K562 (cell line): ENCODE results near the gene PPT1. TPM values are rescaled to one million over a fixed set of nuclear protein-coding genes. Genes with fewer than 3 reads are reported as not detected.

Experiments used
- ARHGAP35 ChIP-seq: fragments of 450-650 bp; IDR thresholded peaks from 2 replicates; pipeline ENCODE4 v1.6.1; 2018; ENCODE audit not compliant: partially characterized antibody
- BRF1 ChIP-seq: IDR thresholded peaks from 3 replicates; pipeline ENCODE4 v1.6.1; 2011; ENCODE audit warnings: borderline replicate concordance, mild to moderate bottlenecking; ENCODE audit not compliant: insufficient read length; ENCODE audit errors: extremely low read depth
- ELF4 ChIP-seq: fragments of 450-650 bp; formaldehyde crosslinking; IDR thresholded peaks from 2 replicates; pipeline ENCODE4 v1.4.0; 2022; ENCODE audit warnings: missing genetic modification characterization
- HSF4 ChIP-seq: fragments of 250-450 bp; sonication (Bioruptor Pico); IDR thresholded peaks from 2 replicates; pipeline ENCODE4 v2.1.2; 2022; ENCODE audit warnings: mild to moderate bottlenecking, moderate library complexity, borderline replicate concordance
- IFI16 ChIP-seq: fragments of 250-450 bp; sonication (Bioruptor Pico); IDR thresholded peaks from 2 replicates; pipeline ENCODE4 v2.1.2; 2022; ENCODE audit warnings: mild to moderate bottlenecking, inconsistent platforms
- MBD1 ChIP-seq: fragments of 250-450 bp; sonication (Bioruptor Pico); IDR thresholded peaks from 2 replicates; pipeline ENCODE4 v1.8.0; 2022; ENCODE audit warnings: inconsistent platforms
- MNT ChIP-seq, 2 experiments: fragments of 450-650 bp; conservative IDR thresholded peaks; 2 replicates each; pipeline ENCODE4 v1.6.1; 2017; ENCODE audit warnings: mild to moderate bottlenecking in 2 of 2, moderate library complexity in 2 of 2
- NFXL1 ChIP-seq: fragments of 450-650 bp; formaldehyde crosslinking; IDR thresholded peaks from 2 replicates; pipeline ENCODE4 v1.4.0; 2021; ENCODE audit warnings: mild to moderate bottlenecking
- PML ChIP-seq: IDR thresholded peaks from 2 replicates; pipeline ENCODE4 v1.6.1; 2012; ENCODE audit warnings: low read length, inconsistent platforms
- PPARD ChIP-seq: fragments of 250-450 bp; sonication (Bioruptor Pico); IDR thresholded peaks from 2 replicates; pipeline ENCODE4 v1.8.0; 2022; ENCODE audit warnings: inconsistent platforms, mild to moderate bottlenecking, moderate library complexity
- PRMT5 ChIP-seq: sonication (generic); formaldehyde crosslinking; IDR thresholded peaks from 2 replicates; pipeline ENCODE4 v1.5.0; 2020; ENCODE audit warnings: missing genetic modification reagents
- RBM25 ChIP-seq: fragments of 200-400 bp; formaldehyde crosslinking; IDR thresholded peaks from 2 replicates; pipeline ENCODE4 v1.6.1; 2018; ENCODE audit warnings: low read length, low read depth, moderate library complexity; ENCODE audit not compliant: severe bottlenecking
- RBM34 ChIP-seq: fragments of 200-400 bp; formaldehyde crosslinking; IDR thresholded peaks from 2 replicates; pipeline ENCODE4 v1.6.1; 2018; ENCODE audit warnings: low read length, borderline replicate concordance; ENCODE audit not compliant: insufficient read depth
- TARDBP ChIP-seq: fragments of 450-650 bp; IDR thresholded peaks from 2 replicates; pipeline ENCODE4 v1.6.1; 2016
- ZNF695 ChIP-seq: fragments of 450-650 bp; formaldehyde crosslinking; IDR thresholded peaks from 2 replicates; pipeline ENCODE4 v1.4.0; 2020; ENCODE audit warnings: mild to moderate bottlenecking, moderate library complexity
- polyA plus RNA-seq, 8 experiments: library from polyadenylated mRNA; depleted of rRNA in 4 of 8; stranded (reverse) in 5 of 8; unstranded in 3 of 8; fragments of >200 nt; fragmentation: Nextera tagmentation in 2 of 8; fragmentation: Illumina TruSeq in 1 of 8; extraction: Ambion mirVana in 2 of 8; extraction: Trizol in 1 of 8; gene quantifications; 2 replicates each; pipeline versions ENCODE4 v1.2.1 to v1.2.3, GENCODE V29; 2011 to 2014; ENCODE audit warnings: inconsistent platforms in 1 of 8, missing spikeins in 1 of 8
- total RNA-seq, 7 experiments: library from RNA; depleted of rRNA in 6 of 7; stranded (reverse); fragments of >200 nt in 6 of 7; fragmentation: Illumina TruSeq in 2 of 7; extraction: Trizol in 2 of 7; gene quantifications; 2 replicates each; pipeline versions ENCODE4 v1.2.1 to v1.2.3, GENCODE V29; 2011 to 2021; ENCODE audit warnings: low replicate concordance in 1 of 7
- TF ChIP-seq, protein P1 (sequence below): sonication (generic); formaldehyde crosslinking; IDR thresholded peaks from 2 replicates; pipeline ENCODE4 v1.8.0; 2023; ENCODE audit warnings: missing genetic modification reagents, mild to moderate bottlenecking, borderline replicate concordance
- TF ChIP-seq, protein P2 (sequence below): sonication (generic); formaldehyde crosslinking; IDR thresholded peaks from 2 replicates; pipeline ENCODE4 v1.8.0; 2022; ENCODE audit warnings: mild to moderate bottlenecking, missing genetic modification reagents

The PPT1 gene
- total and polyA plus RNA-seq, 9 of the 15 experiments (the other 6 are each of a cell fraction or from before 2014, with no cell fraction given), result 72.2 to 285 (median 143) TPM

DNA sequence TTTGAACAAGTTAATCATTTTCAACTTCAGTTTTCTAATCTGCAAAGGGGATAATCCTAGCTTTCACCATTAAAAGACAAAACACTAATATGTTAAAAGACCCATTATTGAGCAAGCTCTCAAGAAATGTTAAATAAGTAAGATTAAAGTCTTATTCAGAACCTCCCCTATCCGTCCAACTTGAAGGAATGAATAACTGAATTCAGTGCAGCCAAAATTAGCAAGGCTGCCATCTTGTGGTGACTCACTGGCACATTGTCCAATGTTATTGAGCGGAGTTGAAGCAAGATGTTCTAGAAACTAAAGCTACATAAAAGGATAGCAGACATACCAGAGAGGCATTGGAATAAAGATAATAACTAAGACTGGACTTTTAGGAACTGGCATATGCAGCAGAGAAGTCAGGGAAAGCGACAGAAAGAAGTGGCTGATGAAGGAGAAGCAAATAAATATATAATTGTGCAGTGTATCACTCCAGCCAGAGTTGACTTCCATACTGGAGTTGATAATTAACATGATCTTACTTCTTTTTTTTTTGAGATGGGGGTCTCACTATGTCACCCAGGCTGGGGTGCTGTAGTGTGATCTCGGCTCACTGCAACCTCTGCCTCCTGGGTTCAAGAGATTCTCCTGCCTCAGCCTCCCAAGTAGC is 64.7 kb downstream of the PPT1 start (continued):
- TF ChIP-seq PPARD (CRISPR knock-in tag), result no peak
- TF ChIP-seq NFXL1, result no peak
- no peak for TF ChIP-seq ARHGAP35
- TF ChIP-seq MNT (conservative IDR thresholded peaks at IDR 0.05), result peak in 1 of 2 experiments; percentile 17; a peak in 1 of 4 replicates
- TF ChIP-seq PRMT5 (CRISPR knock-in tag), result no peak
- no peak for TF ChIP-seq BRF1
- TF ChIP-seq, protein P1, sequence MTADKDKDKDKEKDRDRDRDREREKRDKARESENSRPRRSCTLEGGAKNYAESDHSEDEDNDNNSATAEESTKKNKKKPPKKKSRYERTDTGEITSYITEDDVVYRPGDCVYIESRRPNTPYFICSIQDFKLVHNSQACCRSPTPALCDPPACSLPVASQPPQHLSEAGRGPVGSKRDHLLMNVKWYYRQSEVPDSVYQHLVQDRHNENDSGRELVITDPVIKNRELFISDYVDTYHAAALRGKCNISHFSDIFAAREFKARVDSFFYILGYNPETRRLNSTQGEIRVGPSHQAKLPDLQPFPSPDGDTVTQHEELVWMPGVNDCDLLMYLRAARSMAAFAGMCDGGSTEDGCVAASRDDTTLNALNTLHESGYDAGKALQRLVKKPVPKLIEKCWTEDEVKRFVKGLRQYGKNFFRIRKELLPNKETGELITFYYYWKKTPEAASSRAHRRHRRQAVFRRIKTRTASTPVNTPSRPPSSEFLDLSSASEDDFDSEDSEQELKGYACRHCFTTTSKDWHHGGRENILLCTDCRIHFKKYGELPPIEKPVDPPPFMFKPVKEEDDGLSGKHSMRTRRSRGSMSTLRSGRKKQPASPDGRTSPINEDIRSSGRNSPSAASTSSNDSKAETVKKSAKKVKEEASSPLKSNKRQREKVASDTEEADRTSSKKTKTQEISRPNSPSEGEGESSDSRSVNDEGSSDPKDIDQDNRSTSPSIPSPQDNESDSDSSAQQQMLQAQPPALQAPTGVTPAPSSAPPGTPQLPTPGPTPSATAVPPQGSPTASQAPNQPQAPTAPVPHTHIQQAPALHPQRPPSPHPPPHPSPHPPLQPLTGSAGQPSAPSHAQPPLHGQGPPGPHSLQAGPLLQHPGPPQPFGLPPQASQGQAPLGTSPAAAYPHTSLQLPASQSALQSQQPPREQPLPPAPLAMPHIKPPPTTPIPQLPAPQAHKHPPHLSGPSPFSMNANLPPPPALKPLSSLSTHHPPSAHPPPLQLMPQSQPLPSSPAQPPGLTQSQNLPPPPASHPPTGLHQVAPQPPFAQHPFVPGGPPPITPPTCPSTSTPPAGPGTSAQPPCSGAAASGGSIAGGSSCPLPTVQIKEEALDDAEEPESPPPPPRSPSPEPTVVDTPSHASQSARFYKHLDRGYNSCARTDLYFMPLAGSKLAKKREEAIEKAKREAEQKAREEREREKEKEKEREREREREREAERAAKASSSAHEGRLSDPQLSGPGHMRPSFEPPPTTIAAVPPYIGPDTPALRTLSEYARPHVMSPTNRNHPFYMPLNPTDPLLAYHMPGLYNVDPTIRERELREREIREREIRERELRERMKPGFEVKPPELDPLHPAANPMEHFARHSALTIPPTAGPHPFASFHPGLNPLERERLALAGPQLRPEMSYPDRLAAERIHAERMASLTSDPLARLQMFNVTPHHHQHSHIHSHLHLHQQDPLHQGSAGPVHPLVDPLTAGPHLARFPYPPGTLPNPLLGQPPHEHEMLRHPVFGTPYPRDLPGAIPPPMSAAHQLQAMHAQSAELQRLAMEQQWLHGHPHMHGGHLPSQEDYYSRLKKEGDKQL, result no peak
- TF ChIP-seq MBD1 (CRISPR knock-in tag), result no peak
- no peak for TF ChIP-seq ZNF695 (CRISPR knock-in tag)
- TF ChIP-seq TARDBP, result no peak
- no peak for TF ChIP-seq RBM25
- no peak for TF ChIP-seq HSF4
- TF ChIP-seq PML, result no peak
- TF ChIP-seq RBM34, result no peak
- TF ChIP-seq, protein P2, sequence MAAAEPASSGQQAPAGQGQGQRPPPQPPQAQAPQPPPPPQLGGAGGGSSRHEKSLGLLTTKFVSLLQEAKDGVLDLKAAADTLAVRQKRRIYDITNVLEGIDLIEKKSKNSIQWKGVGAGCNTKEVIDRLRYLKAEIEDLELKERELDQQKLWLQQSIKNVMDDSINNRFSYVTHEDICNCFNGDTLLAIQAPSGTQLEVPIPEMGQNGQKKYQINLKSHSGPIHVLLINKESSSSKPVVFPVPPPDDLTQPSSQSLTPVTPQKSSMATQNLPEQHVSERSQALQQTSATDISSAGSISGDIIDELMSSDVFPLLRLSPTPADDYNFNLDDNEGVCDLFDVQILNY (CRISPR knock-in tag), result no peak
- TF ChIP-seq IFI16 (CRISPR knock-in tag), result no peak
- TF ChIP-seq ELF4 (CRISPR knock-in tag), result no peak
